BJ (cell line): ENCODE results near the gene C5orf15. TPM values are rescaled to one million over a fixed set of nuclear protein-coding genes. Genes with fewer than 3 reads are reported as not detected.

ENCODE experiments used
- CTCF ChIA-PET: fragments of 350-600 bp; formaldehyde crosslinking; extraction: SDS; loops from one replicate; lab custom pipeline; 2021; ENCODE audit warnings: antibody characterized with exemption, inconsistent platforms; lab: Yijun Ruan, JAX
- POLR2A ChIA-PET: fragments of 300-600 bp; sonication (Branson Sonifier 250); formaldehyde crosslinking; extraction: SDS; loops from one replicate; lab custom pipeline; 2021; ENCODE audit warnings: antibody characterized with exemption; lab: Charles Lee
- DNase-seq: peaks from one replicate; pipeline ENCODE4 v3.0.0-alpha.2; 2011; ENCODE audit warnings: low read depth
- H3K27me3 ChIP-seq: 2 replicates; pipeline ENCODE4 v1.6.0; 2011; ENCODE audit warnings: low read length; ENCODE audit not compliant: control insufficient read depth, insufficient read depth
- H3K36me3 ChIP-seq: 2 replicates; pipeline ENCODE4 v1.5.1; 2011; ENCODE audit warnings: low read length; ENCODE audit not compliant: control insufficient read depth, insufficient read depth
- H3K4me3 ChIP-seq: 2 replicates; pipeline ENCODE4 v1.5.1; 2011; ENCODE audit warnings: low read depth, mild to moderate bottlenecking, control low read depth, low read length
- polyA plus RNA-seq: library from polyadenylated mRNA; depleted of rRNA; stranded (reverse); fragments of >200 nt; gene quantifications from 2 replicates; pipeline ENCODE4 v1.2.3, GENCODE V29; 2011
- TF ChIP-seq, protein P1 (sequence below): IDR thresholded peaks from 2 replicates; pipeline ENCODE4 v1.5.1; 2011; ENCODE audit warnings: low read depth, mild to moderate bottlenecking, control low read depth, inconsistent platforms, low read length, moderate library complexity; ENCODE audit not compliant: insufficient read depth

C5orf15 gene
- polyA plus RNA-seq, 1 experiment = 48.1 TPM

GRCh38 chr5:133993185-133993936, 24.9 kb upstream of the C5orf15 start:
- CTCF ChIA-PET = interaction anchor here (0.8 to 0.9 kb wide), 5 partner anchors 10 to 46 kb away, joined by 3 to 4 read pairs (median 3); partner anchors contain the start of gene VDAC1
- DNase-seq = peak; percentile 30
- no peak overlapping the region for H3K4me3 ChIP-seq
- peaks cover 13% of the 10 kb centered on the region for H3K36me3 ChIP-seq
- POLR2A ChIA-PET = interaction anchor here (0.6 kb wide), 1 partner anchor 9 kb away, joined by 5 read pairs; no protein-coding TSS in a partner anchor
- TF ChIP-seq, protein P1, sequence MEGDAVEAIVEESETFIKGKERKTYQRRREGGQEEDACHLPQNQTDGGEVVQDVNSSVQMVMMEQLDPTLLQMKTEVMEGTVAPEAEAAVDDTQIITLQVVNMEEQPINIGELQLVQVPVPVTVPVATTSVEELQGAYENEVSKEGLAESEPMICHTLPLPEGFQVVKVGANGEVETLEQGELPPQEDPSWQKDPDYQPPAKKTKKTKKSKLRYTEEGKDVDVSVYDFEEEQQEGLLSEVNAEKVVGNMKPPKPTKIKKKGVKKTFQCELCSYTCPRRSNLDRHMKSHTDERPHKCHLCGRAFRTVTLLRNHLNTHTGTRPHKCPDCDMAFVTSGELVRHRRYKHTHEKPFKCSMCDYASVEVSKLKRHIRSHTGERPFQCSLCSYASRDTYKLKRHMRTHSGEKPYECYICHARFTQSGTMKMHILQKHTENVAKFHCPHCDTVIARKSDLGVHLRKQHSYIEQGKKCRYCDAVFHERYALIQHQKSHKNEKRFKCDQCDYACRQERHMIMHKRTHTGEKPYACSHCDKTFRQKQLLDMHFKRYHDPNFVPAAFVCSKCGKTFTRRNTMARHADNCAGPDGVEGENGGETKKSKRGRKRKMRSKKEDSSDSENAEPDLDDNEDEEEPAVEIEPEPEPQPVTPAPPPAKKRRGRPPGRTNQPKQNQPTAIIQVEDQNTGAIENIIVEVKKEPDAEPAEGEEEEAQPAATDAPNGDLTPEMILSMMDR = no peak
- H3K27me3 ChIP-seq = no peaks in the 10 kb centered on the region

DNA sequence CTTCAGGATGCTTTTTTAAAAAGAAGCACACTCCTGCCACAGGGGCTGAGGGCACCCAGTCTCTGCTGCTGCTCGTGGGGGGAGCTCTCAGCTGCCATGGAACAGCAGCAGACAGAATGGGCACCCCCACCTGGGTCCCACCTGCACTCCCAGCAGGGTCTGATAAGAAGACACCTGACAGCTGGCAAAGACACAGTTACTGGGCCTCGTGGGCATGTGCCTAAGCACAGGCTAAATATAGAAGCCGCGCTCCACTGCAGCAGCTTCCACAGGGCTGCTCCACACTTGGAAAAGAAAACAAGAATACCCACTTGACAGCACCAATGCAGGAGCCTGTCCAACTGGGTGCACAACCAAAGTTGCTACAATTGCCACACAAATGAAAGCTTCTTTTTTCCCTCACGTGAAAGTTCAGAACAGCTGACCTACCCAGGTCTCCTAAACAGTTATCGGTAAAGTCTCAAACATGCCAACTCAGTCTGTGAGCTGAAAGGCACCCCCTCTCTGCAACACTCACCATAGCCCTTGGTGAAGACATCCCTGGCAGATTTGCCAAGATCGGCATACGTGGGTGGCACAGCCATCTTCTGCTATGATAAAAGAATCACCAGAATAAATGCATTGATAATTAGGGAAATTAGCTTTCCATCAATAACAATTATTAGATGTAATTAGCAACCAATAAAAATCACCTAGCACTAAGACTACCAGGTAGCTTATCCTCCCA, 24.2 kb upstream of the C5orf15 start:
- POLR2A ChIA-PET = no interaction called here
- DNase-seq = no peak
- TF ChIP-seq, protein P1 = no peak
- Histone ChIP-seq H3K27me3 (no peaks in the 10 kb centered on the region), H3K36me3 (peaks cover 13% of the 10 kb centered on the region), H3K4me3 (no peak overlapping the region)
- CTCF ChIA-PET = interaction anchor here (0.6 to 0.9 kb wide), 6 partner anchors 11 to 1952 kb away, joined by 3 to 4 read pairs (median 3); partner anchors contain the start of gene VDAC1

- ChIA-PET POLR2A (no interaction called here), CTCF (interaction anchor here (1.8 kb wide), 1 partner anchor 11 kb away, joined by 6 read pairs; no protein-coding TSS in a partner anchor)
- H3K36me3 ChIP-seq = peaks cover 16% of the 10 kb centered on the region
These were observed 22.9 kb upstream of the C5orf15 start for GRCh38 chr5:133991171-133991910.

DNA sequence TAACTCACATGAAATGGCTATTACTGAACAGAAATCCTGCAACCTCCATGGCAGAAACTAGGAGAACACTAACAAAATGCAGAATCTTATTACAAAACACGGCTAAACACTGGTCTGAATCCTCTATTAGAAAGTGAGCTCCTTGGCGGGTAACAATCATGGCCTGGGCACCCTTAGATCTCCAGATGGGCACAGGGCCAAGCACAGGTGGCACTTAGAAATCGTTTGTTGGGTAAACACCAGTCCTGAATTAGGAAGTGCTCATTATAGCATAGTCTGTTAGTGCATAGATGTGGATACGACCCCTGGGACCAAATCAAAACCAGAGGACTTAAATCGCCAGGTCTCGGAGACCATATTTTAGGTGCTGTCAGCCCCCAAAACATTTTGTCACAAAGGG, 22.0 kb upstream of the C5orf15 start:
- no peak overlapping the region for H3K4me3 ChIP-seq
- H3K27me3 ChIP-seq = no peaks in the 10 kb centered on the region
- TF ChIP-seq, protein P1 = no peak
- ChIA-PET POLR2A (no interaction called here), CTCF (interaction anchor here (0.6 to 1.8 kb wide), 2 partner anchors 10 to 110 kb away, joined by 4 to 6 read pairs; no protein-coding TSS in a partner anchor)
- H3K36me3 ChIP-seq = peaks cover 18% of the 10 kb centered on the region
- DNase-seq = no peak

More at GRCh38 chr5:133991171-133991910, 22.9 kb upstream of the C5orf15 start:
- TF ChIP-seq, protein P1 = no peak
- Histone ChIP-seq H3K4me3 (no peak overlapping the region), H3K27me3 (no peaks in the 10 kb centered on the region)
- no peak for DNase-seq
